ENCODE results near the gene SHANK3.
"Not testable (repeated sequence)": the region's sequence is repeated elsewhere in the genome, so short reads cannot be mapped to it uniquely, and the experiment has no call there.

The SHANK3 gene

DNA sequence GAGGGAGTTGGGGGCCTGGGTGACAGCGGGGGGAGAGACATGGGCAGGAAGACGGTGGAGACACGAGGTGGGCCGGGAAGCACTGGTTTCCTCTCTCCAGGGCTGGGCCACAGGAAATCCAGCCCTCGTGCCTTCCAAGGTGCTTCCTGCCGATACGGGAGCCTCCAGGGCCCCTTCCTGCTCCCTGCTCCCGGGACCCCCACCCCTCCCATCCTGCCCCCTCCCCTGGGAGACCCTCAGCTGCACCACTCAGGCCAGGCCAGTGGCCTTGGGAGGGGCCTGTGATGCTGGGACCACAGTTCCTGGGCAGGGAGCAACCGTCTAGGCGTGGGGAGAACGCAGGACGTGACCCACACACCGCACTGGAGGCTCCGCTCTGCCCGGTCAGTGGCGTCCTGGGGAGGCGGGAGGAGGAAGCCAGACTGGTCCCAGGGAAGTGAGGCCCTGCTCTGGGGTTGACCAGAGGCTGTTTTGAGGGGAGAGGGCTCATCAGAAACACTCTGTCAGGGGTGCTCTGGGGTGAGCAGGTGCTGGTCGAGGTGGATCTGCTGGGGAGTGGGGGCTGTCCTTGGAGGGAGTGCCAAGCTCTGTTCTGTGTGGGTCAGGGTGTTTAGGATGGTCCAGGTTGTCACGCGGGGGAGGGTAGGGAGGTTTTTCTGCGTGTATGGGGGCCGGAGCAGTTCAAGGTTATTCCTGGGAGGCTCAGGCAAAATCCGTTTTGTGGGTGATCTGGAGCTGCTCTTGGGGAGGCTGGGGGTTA lies at the start of gene SHANK3:
TSS of gene SHANK3 (plus strand) at position 353 of the 760 bp plus-strand sequence.
- no peak for DNase-seq

DNA sequence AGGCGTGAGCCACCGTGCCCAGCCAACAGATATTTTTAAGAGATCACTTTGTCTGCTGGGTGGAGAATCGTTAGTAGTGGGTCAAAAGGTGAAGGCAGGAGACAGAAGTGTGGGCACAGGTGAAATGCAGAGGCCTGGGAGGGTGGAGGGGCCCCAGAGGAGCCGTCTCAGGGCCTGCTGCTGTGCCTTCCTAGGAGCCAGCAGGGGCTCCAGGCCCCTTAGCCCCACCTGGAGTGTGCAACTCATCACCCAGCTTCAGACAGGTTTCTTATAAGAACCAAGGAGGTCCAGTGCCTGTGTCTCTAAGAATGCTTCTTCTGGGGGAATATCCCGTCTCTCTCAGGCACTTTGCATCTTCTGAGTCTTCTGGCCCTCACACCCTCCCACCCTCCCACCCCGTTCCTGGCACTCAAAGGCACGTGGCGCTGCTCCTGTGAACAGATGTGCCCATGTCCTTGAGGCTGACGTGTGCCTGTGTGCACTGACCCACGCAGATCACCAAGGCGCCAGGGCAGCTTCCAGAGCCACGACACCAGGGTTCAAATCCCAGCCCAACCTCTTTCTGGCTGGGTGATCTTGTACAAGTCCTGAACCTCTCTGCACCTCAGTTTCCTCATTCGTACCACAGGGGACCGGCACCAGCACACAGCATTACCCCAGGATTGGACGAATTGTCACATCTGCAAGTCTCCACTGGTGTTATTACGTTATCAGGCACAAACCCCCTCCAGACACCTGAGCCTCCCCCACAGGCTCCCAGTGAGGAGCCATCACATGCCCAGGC lies 48.1 kb upstream of the SHANK3 start:
- no peak for DNase-seq

DNA sequence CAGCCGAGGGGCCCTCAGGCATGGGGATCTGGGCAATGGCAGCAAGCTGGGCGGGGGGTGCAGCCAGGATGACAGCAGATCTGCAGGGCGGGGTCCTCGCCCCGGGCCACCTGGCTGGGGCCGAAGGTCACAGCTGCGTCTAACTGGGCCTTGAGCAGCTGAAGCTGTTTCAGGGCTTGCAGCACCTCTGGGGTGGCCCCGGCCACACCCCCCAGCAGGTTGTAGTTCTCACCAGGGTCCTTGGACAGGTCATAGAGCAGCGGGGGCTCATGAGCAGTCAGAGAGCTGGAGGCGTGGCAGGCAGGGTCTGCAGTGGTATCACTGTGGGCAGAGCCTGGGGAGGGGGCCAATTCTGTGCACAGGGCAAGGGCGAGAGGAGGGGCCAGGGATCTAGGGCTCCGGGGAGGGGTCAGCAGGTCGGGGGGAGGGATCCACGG lies 47.5 kb upstream of the SHANK3 start:
- DNase-seq, result no peak

- no peak for DNase-seq
These were observed 46.9 kb upstream of the SHANK3 start for GRCh38 chr22:50625568-50626313.

DNA sequence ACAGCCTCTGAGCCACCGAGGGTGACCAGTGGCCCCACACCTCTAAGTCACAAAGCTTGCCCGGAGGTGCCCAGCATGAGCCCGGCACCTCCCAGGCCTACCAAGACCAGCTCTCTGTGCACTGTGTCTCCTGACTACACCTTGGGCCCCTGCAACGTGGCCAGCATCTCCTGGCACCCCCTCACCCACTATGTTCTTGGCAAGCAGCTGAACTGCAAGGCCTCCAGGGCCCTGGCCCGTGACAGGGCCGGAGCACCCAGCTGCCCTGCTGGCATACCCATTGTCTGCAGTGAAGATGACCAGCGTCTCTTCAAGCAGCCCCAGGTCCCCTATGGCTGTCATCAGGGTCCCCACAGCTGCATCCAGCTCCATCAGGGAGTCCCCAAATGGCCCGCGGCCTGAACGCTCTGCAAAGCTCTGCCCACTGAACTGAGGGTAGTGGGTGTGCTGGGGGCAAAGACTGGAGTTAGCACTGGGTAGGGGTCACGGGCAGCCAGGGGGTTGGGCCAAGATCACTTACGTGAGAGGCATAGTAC lies 46.2 kb upstream of the SHANK3 start:
- DNase-seq, result no peak

- no peak for DNase-seq
These were observed 45.6 kb upstream of the SHANK3 start for GRCh38 chr22:50626850-50627641.

DNA sequence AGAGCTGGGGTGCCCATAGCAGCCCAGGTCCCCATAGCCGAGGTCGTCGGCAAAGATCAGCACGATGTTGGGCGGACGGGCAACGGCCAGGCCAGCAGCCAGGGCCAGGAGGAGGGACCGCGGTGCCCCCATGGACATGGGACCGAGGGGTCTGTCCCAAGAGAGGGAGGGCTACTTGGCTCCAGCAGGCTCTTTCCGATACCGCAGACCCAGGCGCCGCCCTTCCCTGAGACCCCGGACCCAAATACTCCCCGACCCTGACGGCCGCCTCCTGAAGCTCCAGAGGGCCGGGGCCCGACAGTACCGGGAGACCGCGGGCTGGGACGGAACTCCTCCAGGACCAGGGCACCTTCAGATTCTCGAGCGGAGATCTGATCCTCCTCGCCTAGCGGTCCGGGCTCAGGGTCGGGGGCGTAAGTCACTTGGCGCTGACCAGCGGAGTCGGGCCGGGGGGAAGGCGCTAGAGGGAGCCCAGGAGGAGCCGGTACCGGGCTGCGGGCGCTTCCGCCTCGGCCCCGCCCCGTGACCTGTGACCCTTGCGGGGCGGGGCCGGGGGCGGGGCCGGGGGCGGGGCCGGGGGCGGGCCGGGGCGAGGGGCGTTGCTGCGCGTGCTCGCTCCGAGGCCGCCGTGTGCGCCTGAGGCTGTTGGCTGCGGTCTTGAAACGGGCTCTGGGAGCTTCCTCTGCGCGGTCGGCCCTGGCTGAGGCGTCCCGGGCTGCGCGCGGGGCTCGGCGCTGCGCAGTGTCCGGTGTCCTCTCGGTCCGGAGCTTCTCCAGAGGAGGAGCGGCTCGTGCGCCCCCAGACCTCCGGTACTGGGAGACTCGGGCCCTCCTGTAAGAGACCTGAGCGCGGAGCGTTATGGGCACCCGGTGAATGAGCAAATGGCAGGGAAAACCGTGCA lies 44.7 kb upstream of the SHANK3 start, which contains the start of gene ARSA:
TSS of gene ARSA (minus strand) at position 511 of the 901 bp plus-strand sequence. CDS start at position 138, 373 bp downstream.
- DNase-seq, result peak; percentile 85

DNA sequence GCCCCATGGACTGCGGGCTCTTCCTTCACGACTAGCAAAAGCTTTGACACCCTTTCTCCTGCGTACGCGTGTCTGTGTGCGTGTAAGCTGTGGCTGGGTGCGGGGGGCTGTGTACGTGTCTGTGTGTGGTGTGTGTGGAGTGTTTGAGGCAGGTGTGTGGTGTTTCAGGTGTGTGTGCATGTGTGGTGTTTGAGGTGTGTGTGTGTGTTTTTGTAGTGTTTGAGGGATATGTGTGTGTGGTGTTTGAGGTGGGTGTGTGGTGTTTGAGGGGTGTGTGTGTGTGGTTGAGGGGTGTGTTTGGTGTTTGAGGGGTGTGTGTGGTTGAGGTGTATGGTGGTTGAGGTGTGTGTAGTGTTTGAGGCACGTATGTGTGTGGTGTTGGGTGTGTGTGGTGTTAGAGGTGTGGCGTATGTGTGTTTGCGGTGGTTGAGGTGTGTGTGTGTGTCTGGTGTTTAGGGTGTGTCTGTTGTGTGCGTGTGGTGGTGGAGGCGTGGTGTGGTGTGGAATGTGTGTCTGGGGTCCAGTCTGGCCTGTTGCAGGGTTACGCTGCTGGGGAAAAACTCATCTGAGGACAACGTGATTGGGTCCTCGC lies 44.0 kb upstream of the SHANK3 start:
- no peak for DNase-seq

DNA sequence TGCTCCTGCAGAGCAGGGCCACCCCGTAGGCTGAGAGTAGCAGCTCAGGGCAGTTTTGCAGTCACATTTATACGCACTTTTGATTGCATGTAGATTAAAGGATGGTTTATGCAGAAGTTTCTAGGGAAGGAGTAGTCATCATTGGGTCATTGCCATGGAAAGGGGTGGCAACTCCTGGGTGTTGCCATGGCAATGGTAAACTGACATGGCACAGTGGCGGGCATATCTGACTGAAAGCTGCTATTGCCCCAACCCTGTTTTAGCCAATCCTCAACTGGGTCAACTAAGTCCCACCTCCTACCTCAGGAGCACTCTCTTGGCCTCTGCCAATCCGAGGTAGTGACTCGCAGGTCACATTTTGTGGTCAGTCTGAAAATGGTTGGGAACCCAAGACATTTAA lies 42.2 kb upstream of the SHANK3 start:
- no peak for DNase-seq

DNA sequence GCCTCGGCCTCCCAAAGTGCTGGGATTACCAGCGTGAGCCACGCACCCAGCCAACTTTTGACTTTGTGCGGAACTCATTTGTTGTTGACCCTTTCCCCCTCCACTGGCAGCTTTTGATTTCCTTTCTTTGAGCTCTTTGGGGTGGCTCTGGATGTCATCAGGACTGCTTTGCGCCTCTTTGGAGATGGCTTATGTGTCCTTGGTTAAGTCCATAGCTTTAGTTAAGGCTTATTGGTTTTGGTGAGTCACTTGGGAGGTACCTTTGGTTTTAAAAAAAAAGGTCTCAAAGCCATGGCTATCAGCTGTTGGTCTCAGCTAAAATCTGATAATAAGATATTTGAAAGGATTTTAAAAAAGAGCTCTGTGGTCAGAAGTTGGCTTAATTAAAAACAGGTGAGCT lies 39.5 kb upstream of the SHANK3 start:
- no peak for DNase-seq

DNA sequence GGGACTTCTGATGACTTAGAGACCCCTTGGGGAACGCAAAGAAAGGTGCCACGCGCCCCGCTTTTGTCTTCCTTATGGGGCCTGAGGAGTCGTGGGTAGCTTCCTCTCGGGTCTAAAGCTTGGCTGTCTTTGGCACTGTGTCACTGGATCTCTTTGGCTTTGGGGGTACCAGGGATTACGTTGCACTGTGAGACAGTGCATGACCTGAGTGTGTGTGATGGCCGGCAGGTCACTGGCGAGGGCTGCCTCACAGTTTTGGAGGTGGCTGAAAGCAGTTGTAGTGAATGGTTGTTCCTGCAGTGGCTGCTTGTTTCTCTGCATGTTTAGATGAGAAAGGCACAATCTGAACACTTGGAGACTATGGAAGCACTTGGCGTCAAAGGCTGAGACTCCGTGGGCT lies 38.9 kb upstream of the SHANK3 start:
- DNase-seq, result no peak

- no peak for DNase-seq
These were observed 37.0 kb upstream of the SHANK3 start for GRCh38 chr22:50635591-50635990.

DNA sequence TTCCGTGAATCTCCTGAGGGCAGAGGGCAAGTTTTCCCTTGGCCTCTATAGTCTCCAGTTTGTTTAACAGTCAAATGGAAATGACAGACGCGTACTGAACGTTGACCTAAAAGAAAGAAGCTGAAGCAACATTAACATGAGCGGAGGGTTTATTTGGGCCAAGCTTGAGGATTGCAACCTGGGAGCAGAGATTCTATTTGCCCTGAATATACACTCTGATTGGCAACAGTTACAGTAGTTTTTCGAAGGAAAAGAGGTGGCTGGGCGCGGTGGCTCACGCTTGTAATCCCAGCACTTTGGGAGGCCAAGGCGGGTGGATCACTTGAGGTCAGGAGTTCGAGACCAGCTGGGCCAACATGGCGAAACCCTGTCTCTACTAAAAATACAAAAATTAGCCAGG lies 32.3 kb upstream of the SHANK3 start:
- DNase-seq, result not testable (repeated sequence)

- no peak for DNase-seq
These were observed 31.6 kb upstream of the SHANK3 start for GRCh38 chr22:50640857-50641647.

GRCh38 chr22:50641696-50642607 lies 30.7 kb upstream of the SHANK3 start:
- DNase-seq, result peak; percentile 54

DNA sequence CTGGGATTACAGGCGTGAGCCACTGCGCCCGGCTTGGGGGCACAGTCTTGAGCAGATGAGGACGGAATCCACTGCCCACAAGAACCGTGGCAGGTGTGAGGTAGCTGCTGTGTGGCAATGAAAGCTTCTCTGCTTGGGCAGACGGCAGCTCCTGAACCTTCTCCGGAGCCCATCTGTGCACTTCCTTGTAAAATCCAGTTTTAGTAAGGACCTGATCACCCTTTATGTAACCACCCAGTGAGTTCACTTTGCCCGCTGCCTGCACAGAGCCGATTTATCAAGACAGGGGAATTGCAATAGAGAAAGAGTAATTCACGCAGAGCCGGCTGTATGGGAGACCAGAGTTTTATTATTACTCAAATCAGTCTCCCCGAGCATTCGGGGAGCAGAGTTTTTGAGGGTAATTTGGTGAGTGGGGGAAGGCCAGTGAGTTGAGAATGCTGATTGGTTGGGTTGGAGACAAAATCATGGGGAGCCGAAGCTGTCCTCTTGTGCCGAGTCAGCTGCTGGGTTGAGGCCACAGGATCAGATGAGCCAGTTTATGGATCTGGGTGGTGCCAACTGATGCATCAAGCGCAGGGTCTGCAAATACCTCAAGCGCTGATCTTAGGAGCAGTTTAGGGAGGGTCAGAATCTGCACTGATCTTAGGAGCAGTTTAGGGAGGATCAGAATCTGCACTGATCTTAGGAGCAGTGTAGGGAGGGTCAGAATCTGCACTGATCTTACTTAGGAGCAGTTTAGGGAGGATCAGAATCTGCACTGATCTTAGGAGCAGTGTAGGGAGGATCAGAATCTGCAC lies 29.4 kb upstream of the SHANK3 start:
- not testable (repeated sequence) for DNase-seq

DNA sequence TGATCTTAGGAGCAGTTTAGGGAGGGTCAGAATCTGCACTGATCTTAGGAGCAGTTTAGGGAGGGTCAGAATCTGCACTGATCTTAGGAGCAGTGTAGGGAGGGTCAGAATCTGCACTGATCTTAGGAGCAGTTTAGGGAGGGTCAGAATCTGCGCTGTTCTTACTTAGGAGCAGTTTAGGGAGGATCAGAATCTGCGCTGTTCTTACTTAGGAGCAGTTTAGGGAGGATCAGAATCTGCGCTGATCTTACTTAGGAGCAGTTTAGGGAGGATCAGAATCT lies 28.9 kb upstream of the SHANK3 start:
- not testable (repeated sequence) for DNase-seq

DNA sequence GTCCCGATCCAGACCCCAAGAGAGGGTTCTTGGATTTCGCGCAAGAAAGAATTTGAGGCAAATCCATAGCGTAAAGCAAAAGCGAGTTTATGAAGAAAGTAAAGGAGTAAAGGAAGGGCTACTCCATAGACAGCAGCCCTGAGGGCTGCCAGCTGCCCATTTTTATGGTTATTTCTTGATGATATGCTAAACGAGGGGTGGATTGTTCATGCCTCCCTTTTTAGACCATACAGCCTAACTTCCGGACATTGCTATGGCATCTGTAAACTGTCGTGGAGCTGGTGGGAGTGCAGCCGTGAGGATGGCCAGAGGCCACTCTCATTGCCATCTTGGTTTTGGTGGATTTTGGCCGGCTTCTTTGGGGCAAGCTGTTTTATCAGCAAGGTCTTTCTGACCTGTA lies 19.4 kb upstream of the SHANK3 start:
- DNase-seq, result no peak

All from midbrain (tissue), 1 donor.